Glutamatergic neuron (in vitro differentiated cells): Measurements from ENCODE around the gene TAF1A. TPM values are rescaled to one million over a fixed set of nuclear protein-coding genes. Genes with fewer than 3 reads are reported as not detected.
A peak's percentile ranks its signal among the peaks of the same experiment; 100 is the strongest.

Experiments
- DNase-seq: peaks from one replicate; pipeline ENCODE4 v3.0.0; 2022
- H3K27ac Mint-ChIP-seq: one replicate; pipeline ENCODE4 v1.8.0; 2020; ENCODE audit warnings: mild to moderate bottlenecking, mixed read lengths, inconsistent platforms; ENCODE audit not compliant: unreplicated experiment
- H3K27me3 Mint-ChIP-seq: one replicate; pipeline ENCODE4 v1.8.0; 2020; ENCODE audit warnings: mild to moderate bottlenecking, moderate library complexity, mixed read lengths, inconsistent platforms; ENCODE audit not compliant: unreplicated experiment
- H3K36me3 Mint-ChIP-seq: one replicate; pipeline ENCODE4 v1.8.0; 2020; ENCODE audit warnings: mild to moderate bottlenecking, mixed read lengths, inconsistent platforms; ENCODE audit not compliant: unreplicated experiment
- H3K4me1 Mint-ChIP-seq: one replicate; pipeline ENCODE4 v1.8.0; 2020; ENCODE audit warnings: mild to moderate bottlenecking, low read depth, mixed read lengths, inconsistent platforms; ENCODE audit not compliant: unreplicated experiment
- H3K4me3 Mint-ChIP-seq: one replicate; pipeline ENCODE4 v1.8.0; 2020; ENCODE audit warnings: mild to moderate bottlenecking, mixed read lengths, inconsistent platforms; ENCODE audit not compliant: unreplicated experiment
- H3K9me3 Mint-ChIP-seq: one replicate; pipeline ENCODE4 v1.8.0; 2020; ENCODE audit warnings: mild to moderate bottlenecking, moderate library complexity, mixed read lengths, inconsistent platforms; ENCODE audit not compliant: unreplicated experiment
- CTCF ChIP-seq: fragments of 200-600 bp; sonication (generic); IDR thresholded peaks from one replicate; pipeline ENCODE4 v1.5.0; 2021; ENCODE audit not compliant: partially characterized antibody, unreplicated experiment
- long read RNA-seq: library from polyadenylated mRNA; unstranded; transcript quantifications from one replicate; pipeline ENCODE4 v2.0.0, GENCODE V29; 2020; ENCODE audit not compliant: unreplicated experiment
- total RNA-seq: library from RNA; stranded (reverse); fragmentation: NEBNext Ultra II Directional; extraction: Animal tissue kit (Norgen Biotek cat#: 25700); gene quantifications from one replicate; pipeline ENCODE4 v1.2.1, GENCODE V29; 2021; ENCODE audit not compliant: unreplicated experiment

Gene TAF1A
- total RNA-seq, result 10.4 TPM
- long read RNA-seq, partial matches to known transcripts, result 0 of 1 reads
- long read RNA-seq, other reads (novel, unspliced or antisense), result 0 of 1 reads

GRCh38 chr1:222589462-222590302 lies at the start of gene TAF1A:
Gene TAF1A (minus strand): TSS chr1:222589933.
- Mint-ChIP-seq H3K4me3 (peak within 1 kb of the TSS; percentile 99), H3K27ac (peak within 1 kb of the TSS; percentile 83), H3K9me3 (no peaks in the 10 kb centered on the region), H3K27me3 (no peaks in the 10 kb centered on the region), H3K36me3 (no peaks in the 10 kb centered on the region), H3K4me1 (peaks cover 2% of the 10 kb centered on the region)
- DNase-seq, result peak; percentile 81
- no peak for TF ChIP-seq CTCF

- H3K9me3 Mint-ChIP-seq, result no peaks in the 10 kb centered on the region
- TF ChIP-seq CTCF, result peak; percentile 93
- no peaks in the 10 kb centered on the region for H3K36me3 Mint-ChIP-seq
- H3K27me3 Mint-ChIP-seq, result no peaks in the 10 kb centered on the region
- no peak overlapping the region for H3K4me3 Mint-ChIP-seq
- H3K27ac Mint-ChIP-seq, result no peak overlapping the region
- H3K4me1 Mint-ChIP-seq, result no peaks in the 10 kb centered on the region
- DNase-seq, result no peak
Observed at GRCh38 chr1:222634180-222635013, 44.7 kb upstream of the TAF1A start.

- no peaks in the 10 kb centered on the region for H3K27me3 Mint-ChIP-seq
Observed at GRCh38 chr1:222632749-222633148, 43.0 kb upstream of the TAF1A start.

GRCh38 chr1:222631611-222632208 lies 42.0 kb upstream of the TAF1A start:
- Mint-ChIP-seq H3K27me3 (no peaks in the 10 kb centered on the region), H3K4me3 (no peak overlapping the region), H3K27ac (no peak overlapping the region), H3K4me1 (no peaks in the 10 kb centered on the region), H3K9me3 (no peaks in the 10 kb centered on the region), H3K36me3 (no peaks in the 10 kb centered on the region)
- TF ChIP-seq CTCF, result no peak
- DNase-seq, result no peak

More at GRCh38 chr1:222632749-222633148, 43.0 kb upstream of the TAF1A start:
- Mint-ChIP-seq H3K4me3 (no peak overlapping the region), H3K27ac (no peak overlapping the region), H3K36me3 (no peaks in the 10 kb centered on the region), H3K4me1 (no peaks in the 10 kb centered on the region), H3K9me3 (no peaks in the 10 kb centered on the region)
- no peak for DNase-seq
- no peak for TF ChIP-seq CTCF
